HG03558 (cell line): ENCODE results near the gene ARVCF.

Experiments
- ATAC-seq: cut with Tn5 transposase; IDR thresholded peaks from one replicate; pipeline ENCODE4 v1.9.1; 2021; ENCODE audit warnings: moderate number of reproducible peaks; ENCODE audit not compliant: unreplicated experiment; ENCODE audit errors: extremely low read depth

The ARVCF gene

DNA sequence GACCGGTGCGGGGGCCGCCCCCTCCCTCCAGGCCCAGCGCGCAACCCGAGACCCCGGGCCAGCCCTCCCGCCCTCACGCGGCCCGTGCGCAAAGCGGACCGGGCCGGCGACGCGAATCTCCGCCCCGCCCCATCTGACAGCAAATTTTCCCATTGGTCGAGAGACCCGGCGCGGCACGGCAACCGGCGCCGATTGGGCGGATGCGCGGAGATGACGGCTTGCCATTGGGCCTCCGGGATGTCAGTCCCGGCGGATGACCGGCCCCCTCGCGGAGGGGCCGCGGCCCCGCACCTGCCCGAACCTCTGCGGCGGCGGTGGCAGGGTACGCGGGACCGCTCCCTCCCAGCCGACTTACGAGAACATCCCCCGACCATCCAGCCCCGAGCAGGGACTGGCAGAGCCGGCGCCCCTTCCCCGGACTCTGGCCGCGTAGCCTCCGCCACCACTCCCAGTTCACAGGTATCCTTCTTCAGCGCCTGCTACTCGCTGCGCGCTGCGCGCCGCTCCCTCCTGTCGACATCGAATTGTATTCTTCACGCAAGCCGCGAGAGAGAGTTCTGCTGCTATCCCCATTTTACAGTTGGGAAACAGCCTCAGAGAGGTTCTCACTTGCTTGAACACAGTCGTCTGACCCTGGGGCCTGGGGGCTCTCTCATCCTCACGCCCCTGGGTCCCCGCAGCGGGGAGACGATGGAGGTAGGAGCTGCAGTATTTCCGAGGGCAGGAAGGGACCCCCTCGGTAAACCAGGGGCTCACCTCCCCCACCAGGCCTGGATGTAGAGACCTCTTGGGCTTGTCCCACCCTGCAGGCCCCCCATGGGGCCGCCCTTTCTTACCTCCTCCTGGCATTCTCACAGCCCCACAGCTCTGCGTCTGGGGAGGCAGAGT, at the start of gene ARVCF:
TSS of gene ARVCF (minus strand) at position 90 of the 888 bp plus-strand sequence. CDS start 26,029 bp downstream, outside the sequence.
- no peak for ATAC-seq

GRCh38 chr22:20065896-20066616, 49.4 kb upstream of the ARVCF start:
- no peak for ATAC-seq

- ATAC-seq, result no peak
Measured at GRCh38 chr22:20064545-20065262, 48.1 kb upstream of the ARVCF start.

- ATAC-seq, result no peak
Measured at GRCh38 chr22:20064140-20064480, 47.5 kb upstream of the ARVCF start.

- no peak for ATAC-seq
Measured at GRCh38 chr22:20063271-20064139, 46.9 kb upstream of the ARVCF start.

GRCh38 chr22:20062766-20063083, 46.1 kb upstream of the ARVCF start:
- no peak for ATAC-seq

- ATAC-seq, result no peak
Measured at GRCh38 chr22:20062043-20062765, 45.6 kb upstream of the ARVCF start.

DNA sequence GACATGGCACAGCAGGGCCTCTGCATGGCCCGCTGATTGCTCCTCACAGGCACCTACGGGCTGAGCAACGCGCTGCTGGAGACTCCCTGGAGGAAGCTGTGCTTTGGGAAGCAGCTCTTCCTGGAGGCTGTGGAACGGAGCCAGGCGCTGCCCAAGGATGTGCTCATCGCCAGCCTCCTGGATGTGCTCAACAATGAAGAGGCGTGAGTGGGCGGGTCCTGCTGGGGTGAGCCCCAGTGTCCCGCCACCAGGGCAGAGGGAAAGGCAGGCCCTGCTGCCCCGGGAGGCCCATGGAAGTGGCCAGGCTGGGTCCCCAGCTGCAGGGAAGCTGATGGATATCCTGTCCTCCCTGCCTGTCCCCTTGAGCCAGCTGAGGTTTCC, 44.8 kb upstream of the ARVCF start:
- ATAC-seq, result no peak

GRCh38 chr22:20060700-20061480, 44.3 kb upstream of the ARVCF start:
- ATAC-seq, result no peak

DNA sequence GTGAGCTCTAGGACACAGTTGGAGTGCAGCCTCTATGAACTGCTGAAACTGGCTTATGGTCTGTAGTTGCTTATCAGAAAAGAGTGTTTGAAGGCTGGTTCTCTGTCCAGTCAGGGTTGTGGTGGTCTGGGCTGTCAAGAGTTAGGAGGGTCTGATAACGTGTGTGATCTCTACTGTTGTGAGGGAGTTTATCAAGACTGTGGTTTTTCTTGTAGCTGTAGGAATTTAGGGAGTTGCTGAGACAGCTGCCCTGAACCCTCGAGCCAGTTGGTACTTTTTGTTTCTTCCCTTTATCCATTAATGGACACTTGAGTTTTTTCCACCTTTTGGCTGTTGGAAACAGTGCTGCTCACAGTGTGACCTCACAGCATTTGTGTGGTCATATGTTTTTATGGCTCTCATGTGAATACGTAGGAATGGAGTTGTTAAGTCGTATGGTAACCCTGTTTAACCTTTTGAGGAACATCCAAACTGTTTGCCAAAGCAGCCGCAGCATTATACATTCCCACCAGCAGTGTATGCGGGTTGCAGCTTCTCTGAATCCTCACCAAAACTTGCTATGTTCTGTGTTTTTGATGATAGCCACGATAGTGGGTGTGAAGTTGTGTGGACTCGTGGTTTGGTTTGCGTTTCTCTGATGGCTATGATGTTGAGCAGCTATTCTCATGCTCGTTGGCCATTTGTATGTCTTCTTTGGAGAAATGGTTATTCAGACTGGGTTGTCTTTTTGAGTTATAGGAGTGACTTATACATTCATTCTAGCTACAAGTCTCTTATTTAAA, 42.6 kb upstream of the ARVCF start:
- ATAC-seq, result no peak

DNA sequence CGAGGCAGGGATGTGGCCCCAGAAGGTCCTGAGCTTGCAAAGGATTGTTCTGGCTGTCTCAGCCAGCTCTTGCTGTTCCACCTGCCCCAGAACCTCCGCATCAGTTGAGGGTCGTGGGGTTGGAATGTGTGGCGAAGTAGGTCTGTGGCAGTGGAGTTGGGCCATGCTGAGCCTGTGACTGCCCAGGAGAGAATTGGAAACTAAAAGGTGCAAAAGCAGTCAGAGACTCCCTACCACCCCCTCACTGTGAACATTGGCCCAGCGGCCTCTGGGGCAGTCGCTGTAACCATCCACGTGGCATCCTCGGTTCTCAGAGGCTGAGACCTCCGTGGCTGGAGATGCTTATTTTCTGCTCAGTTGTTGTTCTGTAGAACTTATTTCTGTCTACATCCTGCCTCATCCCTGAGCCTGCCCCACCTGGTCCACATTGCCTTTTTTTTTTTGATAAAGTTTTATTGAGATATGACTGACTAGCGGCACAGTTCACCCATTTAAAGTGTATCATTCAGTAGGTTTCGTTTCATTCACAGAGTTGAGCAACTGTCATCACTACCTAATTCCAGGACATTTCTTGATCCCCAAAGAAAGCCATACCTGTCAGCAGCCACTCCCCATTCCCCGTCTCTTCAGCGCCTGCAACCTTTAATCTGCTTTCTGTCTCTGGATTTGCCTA, 41.1 kb upstream of the ARVCF start:
- no peak for ATAC-seq

- ATAC-seq, result no peak
Measured at GRCh38 chr22:20056696-20057386, 40.2 kb upstream of the ARVCF start.

DNA sequence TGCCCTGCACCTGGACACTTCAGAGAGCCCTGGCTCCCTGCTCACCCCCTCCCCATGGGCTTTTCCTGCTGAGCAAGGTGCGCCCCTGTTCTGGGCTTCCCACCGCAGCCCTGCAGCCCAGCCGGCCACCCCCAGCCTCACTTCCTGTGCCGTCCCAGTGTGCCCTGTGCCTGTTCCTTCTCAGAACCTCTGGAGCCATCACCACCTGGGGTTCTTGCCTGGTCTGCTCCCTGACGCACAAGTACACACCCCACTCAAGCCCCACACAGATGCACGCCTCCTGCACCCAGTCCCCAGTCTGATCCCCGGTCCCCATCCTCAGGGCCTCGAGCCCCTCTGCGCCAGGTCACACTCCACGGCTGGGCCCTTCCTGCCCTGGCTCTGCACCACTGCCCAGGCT, 39.5 kb upstream of the ARVCF start:
- no peak for ATAC-seq

- ATAC-seq, result no peak
Measured at GRCh38 chr22:20055654-20056053, 39.0 kb upstream of the ARVCF start.

- ATAC-seq, result no peak
Measured at GRCh38 chr22:20055144-20055543, 38.5 kb upstream of the ARVCF start.

DNA sequence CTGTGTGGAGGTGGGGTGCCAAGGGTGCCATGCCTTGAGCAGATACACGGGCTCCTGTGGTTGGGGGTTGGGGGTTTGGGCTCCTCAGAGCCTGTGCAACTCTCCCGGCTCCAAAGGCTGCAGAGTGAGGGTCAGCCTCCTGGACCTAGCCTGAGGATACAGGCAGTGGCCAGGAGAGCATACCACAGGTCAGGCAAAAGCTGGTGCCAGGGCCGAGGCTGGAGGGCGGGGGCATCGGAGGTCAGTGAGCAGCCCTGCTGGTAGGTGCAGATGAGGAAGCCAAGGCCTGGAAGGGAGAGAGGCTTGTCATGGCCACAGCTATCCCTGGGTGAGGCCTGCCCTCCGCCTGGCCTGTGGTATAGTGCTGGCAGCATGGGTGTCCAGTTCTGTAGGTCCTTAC, 37.9 kb upstream of the ARVCF start:
- ATAC-seq, result no peak

DNA sequence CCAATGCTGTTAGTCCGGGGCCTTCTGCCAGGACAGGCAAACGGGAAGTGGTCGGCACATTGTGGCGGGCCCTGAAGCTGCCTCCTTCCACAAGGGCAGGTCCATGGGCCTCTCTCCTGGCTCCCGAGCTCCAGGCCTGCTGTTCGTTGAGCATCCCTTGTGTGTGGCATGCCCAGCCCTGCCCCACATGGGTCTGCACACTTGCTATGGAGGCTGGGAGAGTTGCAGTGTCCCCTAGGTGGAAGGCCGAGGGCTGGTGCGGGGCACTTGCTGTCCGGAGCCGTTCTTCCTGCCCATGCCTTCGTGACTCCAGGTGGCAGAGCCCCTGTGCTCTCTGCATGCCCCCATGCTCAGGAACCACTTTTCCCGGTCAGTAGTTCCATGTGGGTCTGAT, 37.4 kb upstream of the ARVCF start:
- no peak for ATAC-seq
